SK-N-DZ (cell line): Measurements from ENCODE around the gene RNH1.
"Not testable (repeated sequence)": the region's sequence is repeated elsewhere in the genome, so short reads cannot be mapped to it uniquely, and the experiment has no call there.

Source experiments
- DNase-seq: peaks from one replicate; pipeline ENCODE4 v3.0.0-alpha.2; 2015; ENCODE audit warnings: low spot score

RNH1 gene

DNA sequence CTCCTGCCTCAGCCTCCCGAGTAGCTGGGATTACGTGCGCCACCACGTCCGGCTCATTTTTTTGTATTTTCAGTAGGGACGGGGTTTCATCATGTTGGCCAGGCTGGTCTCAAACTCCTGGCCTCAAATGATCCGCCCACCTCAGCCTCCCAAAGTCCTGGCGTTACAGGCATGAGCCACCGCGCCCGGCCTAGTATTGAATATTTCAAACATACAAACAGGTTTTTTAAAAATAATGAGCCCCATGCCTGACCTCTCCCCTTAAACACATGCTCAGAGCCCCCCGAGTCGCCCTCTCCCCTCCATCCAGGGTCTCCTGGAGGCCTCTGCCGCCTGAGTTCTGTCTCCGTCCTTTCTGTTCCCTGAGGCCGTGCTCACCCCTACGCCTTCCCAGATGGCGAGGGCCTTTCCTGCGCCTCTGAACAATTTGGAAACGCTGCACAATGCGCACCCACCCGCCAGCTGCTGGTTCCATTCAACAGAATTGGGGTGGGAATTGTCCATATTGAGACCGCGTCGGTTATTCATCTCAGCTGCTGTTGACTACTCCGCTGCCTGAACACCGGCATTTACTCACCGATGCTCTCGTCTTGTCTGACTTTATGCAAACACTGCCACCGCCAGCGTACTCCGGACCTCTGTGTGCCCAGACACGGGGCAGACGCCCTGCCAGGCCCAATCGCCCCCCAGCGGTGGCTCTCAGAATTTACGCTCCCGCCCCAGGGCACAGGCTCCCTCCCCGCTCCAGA is 13.6 kb upstream of the RNH1 start:
- DNase-seq: no peak

DNA sequence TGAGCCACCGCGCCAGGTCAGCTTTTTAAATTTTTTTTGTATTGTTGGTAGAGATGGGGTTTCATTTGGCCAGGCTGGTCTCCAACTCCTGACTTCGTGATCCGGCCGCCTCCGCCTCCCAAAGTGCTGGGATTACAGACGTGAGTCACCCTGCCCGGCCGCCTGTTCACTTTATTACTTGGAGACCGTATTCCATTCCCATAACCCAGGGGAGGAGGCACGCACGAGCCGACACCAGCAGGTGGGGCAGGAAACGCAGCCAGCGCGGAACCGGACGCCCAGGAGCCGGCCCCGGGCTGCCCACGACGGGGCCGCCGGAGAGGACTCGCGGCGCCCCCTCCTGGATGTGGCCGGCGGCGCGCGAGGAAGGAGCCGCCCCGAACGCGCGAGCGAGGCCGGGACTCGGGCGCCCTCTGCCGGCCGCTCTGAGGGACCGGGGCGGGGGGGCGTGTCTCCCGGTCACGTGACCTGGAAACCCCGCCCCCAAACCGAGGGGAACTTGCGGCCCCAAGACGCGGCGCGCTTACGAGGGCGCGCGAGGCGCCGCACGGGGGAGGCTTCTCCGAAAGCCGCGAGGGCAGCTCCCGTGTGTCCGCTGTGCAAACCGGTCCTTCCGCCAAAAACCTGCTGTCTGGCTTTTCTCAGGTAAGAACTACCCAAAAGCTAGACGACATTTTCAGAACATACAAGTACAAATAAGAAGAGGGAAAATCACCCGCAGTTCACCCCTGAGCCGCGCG is 11.6 kb upstream of the RNH1 start:
- DNase-seq: no peak

DNA sequence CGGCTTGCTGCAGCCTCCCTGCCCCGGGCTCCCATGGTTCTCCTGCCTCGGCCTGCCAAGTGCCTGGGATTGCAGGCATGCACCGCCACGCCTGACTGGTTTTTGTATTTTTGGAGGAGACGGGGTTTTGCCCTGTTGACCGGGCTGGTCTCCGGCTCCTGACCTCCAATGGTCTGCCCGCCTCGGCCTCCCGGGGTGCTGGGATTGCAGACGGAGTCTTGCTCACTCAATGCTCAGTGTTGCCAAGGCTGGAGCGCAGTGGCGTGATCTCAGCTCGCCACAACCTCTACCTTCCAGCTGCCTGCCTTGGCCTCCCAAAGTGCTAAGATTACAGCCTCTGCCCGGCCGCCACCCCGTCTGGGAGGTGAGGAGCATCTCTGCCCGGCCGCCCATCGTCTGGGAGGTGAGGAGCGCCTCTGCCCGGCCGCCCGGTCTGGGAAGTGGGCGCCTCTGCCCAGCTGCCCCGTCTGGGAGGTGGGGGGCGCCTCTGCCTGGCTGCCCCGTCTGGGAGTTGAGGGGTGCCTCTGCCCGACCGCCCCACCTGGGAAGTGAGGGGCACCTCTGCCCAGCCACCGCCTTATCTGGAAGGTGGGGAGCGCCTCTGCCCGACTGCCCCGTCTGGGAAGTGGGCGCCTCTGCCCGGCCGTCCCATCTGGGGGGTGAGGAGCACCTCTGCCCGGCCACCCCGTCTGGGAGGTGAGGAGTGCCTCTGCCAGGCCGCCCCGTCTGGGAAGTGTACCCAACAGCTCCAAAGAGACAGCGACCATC is 10.1 kb upstream of the RNH1 start:
- DNase-seq: not testable (repeated sequence)

DNA sequence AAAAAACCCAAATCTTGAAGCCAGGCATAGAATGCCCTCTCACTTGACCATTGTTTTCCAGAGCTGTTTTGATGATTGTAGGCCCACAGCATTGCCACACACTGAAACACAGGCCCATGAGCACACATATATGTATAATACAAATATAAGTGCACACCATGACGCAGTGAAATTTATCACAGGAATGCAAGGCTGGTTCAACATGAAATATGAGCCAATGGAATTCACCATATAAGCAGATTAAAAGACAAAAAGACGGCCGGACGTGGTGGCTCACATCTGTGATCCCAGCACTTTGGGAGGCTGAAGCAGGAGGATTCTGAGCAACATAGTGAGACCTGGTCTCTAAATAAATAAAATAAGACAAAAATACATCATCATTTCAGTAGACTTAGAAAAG is 9.4 kb upstream of the RNH1 start:
- DNase-seq: no peak

DNA sequence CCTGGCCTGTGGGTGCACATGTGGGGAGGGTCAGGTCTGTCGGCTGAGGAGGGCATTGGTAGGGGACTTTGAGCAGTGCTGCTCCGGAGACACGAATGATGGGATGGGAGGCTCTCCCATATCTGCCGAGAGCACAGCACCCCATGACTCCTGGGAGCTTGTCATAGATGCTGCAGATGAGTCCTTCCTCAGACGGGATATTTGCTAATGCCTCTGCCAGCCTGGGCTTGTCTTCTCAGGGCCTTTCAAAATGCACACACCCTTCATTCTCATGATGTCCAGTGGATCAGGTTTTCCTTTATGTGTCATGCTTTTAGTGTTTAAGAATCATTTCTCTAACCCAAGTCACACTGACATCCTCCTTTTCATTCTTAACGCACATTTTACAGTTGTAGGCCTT is 8.1 kb upstream of the RNH1 start:
- no peak for DNase-seq

DNA sequence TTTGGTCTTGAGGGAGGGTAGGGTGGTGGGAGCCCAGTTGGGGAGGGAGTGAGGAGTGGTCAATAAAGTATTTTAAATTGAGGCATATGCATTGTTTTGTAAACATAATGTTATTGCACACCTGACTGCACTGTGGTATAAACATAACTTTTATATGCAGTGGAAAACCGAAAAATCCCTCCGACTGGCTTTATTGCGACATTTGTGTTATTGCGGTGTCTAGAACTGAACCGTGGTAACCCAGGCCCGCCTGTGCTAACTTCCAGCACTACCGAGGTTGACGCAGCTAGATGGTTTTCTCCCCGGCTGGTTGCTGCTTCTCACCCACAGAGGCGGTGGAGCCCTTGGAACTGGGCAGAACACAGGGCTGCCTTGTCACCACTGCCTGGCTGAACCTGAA is 7.6 kb upstream of the RNH1 start:
- DNase-seq: no peak

DNA sequence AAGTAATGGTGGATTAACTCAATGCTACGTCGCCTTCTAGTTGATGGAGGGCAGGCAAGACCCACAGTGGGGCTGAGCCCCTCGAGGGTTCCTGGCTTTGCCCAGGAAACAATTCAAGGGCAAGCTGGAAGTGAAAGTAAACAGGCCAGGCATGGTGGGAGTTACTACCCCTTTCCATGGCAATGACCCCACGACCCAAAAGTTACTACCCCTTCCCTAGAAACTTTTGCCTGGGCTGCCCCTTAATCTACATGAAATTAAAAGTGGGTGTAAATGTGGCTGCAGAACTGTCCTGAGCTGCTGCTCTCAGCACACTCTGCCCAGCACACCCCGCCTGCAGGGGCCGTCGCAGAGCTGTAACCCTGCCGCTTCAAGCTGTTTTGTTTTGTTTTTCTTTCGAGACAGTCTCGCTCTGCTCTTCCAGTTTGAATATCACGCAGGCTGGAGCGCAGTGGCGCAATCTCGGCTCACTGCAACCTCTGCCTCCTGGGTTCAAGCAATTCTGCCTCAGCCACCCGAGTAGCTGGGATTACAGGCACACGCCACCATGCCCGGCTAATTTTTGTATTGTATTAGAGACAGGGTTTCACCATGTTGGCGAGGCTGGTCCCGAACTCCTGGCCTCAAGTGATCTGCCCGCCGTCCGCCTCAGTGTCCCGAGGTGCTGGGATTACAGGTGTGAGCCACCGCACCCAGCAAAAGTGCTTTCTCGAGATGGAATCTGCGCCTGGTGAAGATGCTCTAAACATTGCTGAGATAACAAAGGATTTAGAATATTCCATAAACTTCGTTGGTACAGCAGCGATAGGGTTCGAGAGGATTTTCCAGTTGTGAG is 5.9 kb upstream of the RNH1 start:
- DNase-seq: no peak

DNA sequence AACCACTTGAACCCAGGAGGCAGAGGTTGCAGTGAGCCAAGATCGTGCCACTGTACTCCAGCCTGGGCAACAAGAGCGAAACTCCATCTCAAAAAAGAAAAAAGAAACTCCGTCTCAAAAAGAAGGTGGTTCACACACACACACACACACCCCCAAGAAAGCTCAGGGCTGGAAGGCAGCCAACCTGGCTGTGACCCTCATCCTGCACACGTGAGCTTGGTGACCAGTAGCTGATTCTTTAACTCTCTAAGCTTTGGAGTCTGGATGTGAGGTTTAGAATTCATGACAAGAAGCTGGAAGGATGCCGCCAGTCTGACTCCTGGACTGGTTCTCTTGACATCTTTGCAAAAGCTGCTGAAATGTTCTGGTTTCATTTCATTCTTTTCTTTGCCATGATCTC is 1.9 kb upstream of the RNH1 start:
- no peak for DNase-seq

DNA sequence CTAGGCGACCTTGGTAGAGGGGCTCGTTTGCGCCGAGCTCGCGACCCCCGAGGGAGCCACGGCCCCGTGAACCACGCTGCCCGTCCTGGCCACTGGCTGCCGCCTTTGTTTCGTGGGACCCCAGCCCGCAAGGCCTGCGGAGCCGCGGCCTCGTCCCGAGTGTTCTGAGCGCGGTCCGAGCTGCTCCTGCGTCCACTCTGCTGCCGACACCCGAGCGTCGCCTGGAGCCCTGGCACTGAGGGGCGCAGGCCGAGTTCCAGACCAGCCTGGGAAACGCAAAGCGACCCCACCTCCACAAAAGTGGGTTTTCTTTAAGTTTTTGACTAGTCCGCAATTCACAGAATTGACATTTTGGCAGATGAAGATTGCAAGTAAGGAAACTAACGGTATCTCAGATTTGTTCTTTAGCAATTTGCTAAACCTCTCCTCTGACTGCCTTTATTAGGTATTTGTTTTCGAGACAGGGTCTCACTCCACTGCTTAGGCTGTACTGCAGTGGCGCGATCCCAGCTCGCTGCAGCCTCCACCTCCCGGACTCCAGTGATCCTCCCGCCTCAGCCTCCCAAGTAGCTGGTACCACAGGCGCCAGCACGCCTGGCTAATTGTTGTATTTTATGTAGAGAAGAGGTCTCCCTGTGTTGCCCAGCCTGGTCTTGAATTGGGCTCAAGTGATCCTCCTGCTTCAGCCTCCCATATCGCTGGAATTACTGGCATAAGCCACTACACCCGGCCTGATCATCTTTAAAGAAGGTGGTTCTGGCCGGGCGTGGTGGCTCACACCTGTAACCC is 879 bp upstream of the RNH1 start:
- no peak for DNase-seq

DNA sequence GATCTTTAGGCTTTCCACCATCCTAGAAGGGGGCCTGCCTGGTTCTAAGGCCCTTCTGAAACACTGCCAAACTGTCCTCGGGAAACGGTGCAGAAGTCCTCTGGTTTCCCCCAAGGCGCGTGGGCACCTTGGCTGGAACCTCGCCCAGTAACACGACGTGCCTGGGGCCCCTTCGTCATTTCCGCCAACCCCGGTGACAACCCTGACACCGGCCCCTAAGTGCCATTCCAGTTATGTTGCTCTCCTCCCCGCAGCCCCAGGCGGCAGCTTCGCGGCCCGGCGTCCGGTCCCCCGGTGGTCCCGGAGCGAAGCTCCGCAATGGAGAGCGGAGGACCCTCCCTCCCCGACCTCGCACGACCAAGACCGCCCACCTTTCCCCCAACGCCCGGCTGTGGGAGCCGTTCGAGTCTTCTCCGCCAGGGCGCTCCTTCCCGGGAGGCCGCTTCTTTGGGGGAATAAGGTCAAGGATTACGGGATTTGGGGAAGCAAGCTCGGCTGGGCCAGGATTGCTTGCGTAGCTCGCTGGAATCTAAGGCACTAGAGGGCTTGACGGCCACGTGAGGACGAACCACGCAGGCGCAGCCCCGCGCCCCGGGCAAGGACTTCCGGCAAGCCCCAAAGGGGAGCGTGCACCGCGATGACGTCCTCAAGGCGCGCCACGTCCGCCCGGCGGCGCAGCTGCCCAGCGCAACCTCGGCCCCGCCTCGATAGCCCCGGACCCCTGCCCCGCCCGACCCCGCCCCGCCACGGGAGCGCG is 626 bp downstream of the RNH1 start:
- peak; percentile 95 for DNase-seq

DNA sequence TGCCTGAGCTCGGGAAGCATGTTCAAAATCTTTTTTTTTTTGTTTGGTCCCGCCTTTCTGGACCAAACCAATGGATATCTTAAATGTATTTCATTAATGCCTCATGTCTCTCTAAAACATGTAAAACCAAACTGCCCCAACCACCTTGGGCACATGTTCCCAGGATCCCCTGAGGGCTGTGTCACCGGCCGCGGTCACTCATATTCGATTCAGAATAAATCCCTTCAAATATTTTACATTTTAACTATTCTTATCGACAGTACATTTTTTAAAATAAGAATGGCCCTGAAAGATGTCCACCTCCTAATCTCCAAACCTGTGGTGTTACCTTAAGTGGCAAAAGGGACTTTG is 2.1 kb downstream of the RNH1 start:
- no peak for DNase-seq

DNA sequence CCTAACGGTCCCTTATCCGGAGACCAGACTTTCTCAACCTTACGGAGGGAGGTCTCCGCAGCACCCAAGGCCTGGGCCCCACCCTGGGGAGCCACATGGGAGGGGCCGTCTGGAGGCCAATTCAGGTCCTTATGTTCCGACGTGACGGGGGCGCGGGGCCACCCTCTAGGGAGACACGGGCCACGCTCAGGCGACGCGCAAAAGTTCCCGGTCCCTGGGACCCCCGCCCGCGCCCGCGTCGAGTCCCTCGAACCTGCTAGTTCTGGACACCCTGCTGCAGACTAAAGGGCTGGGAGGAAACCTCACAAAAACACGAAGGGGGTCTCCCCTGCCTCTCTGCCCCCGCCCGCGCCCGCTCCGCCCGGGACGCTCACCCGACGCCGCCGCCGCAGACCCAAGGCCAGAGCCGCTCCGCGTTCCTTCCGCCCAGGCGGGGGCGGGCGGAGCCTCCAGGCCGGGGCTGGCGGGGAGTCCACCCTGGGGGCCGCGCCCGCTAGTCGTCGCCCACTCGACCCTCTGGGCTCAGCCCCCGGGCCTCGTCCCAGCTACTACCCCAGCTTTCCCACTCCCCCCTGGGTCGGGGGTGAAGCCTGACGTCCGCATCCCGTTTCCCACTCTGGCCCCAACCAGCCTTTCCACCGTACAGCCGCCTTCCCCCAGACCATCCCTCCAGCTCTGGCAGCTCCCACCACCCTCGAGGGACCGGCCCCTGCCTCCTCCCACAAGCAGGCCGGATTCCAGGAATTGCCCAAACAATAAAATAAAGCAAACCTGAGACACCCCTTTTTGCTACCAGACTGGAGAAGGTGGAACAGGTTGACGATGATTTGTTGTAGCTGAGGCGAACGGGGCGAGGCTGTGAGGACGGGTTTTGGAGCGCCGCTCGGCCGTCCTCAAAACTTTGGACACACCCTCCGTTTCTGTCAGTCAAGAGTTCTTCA is 2.7 kb downstream of the RNH1 start:
- no peak for DNase-seq

DNA sequence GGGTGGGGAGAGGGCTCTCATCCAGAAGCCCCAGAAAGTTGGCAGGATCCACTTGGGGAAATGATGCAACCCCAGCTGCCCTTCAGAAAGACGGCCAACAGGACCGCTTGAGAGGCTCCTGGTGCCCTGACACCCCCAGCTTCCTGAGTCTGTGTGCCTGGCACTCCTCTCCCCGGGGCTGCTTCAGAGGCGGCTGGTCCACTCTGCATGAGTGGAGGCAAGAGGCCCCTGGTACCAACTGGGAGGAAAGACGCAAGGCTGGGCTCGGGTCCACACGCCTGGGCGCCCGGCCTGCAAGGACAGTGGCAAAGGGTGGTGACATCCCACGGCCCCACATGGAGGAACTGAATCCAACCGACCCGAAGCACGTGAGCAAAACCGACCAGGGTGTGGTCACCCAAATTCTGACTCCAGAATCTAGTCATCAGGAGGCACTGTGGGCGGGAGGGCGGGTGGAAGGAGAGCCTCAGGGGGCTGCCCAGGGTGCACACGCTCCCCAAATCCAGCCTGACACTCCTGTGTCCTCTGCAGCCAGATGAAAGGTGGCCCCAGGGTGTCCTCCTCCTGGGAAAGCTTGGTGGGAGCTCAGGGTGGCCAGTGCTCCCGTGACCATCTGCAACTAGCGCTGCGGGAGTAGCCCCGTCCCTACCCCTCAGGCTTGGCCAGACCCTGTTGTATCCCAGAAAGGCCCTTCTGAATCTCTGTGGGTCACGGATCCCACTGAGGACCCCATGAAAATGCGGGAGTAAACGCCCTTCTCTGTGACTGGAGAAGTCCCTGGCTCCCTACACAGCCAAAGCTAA is 3.7 kb downstream of the RNH1 start:
- no peak for DNase-seq

DNA sequence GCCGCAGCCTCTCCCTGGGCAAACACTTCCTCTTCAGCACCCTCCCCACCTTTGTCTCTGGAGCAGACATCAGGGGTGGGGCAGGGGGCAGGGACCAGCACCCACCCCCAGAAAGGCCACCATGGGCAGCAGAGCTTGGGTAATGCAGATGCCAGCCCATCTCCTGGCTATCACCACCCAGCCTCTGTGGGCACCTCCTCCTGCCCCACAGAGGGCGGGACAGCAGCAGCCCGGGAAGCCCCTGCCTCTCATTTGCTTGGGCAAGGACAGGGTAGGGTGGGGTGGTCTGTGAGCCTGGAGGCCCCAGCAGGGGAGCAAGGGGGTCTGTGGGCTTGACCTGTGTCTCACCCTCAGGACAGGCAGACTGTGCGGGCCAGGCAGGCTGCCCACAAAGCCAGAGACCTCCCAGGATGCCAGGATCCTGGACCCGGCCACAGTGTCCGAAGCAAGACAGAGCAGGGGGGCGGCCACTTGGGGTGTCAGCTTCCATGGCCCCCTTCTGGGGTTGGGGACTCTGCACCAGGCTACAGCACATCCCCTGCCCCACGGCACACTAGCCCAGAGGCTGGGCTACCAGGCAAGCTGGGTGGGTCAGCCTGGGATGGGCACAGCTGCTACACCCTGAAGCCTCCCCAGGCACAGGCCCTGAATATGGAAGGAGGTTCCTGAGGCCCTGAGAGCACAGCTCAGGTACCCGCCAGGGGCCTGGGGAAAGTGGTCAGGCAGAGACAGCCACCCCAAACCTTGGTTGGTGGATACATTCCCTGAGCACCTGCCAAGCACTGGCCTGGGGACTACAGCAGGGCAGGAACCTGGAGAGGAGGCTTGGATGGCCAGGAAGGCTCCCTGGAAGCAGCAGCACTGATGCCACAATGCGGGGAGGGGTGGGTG is 4.5 kb downstream of the RNH1 start:
- no peak for DNase-seq

DNA sequence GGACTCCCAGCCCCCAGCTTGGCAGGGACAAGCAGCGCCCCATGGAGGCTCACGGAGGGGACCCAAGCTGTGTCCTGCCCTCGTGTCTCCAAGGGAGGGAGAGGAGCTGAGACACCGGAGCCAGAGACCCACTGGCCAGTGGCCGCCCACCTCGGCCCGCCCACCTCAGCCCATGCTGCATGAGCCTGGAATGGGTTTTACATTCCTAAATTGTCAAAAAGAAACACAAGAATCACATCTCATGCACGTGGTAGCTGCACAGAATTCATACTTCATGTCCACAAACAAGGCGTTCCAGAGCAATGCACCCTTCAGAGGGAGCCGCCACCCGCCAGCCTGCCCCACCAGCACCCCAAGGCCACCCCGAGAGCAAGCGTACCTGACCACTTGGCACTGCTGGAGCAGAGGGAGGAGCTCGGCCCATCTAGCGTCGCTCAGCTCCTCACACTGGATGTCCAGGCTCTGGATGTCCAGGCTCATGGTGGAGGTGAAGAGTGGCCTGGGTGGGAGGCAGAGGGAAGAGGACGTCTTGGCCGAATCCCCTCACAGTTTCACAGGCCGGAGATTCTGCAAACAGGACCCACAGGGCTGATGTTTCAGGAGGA is 5.3 kb downstream of the RNH1 start:
- DNase-seq: no peak

DNA sequence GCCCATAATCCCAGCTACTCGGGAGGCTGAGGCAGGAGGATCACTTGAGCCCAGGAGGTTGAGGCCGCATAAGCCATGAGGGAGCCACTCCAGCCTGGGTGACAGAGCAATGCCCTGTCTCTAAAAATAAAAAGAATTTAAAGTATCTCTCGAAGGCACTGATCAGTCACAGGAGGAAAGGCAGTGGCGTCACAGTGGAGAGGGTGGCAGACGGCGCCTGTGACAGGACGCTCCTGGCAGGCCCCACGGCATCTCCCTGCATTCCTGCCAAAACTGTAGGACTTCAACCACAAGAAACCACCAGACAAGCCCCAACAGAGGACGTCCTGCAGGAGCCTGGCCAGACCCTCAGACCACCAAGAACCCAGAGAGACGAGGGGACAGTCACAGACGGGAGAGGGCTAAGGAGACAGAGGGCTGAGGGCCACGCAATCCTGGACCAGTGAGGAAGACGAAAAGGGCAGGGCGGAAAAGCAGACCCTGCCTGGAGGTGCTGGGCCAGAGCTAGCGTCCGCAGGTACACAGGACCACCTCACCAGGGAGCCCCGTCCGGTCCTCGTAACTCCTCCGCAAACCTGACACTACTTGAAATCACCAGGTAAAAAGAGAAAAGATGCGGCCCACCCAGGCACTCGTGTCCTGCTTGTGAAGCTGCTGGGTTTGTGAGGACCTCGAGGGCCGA is 5.9 kb downstream of the RNH1 start:
- no peak for DNase-seq
